ENCODE data around the gene TGFBI.

TGFBI gene

DNA sequence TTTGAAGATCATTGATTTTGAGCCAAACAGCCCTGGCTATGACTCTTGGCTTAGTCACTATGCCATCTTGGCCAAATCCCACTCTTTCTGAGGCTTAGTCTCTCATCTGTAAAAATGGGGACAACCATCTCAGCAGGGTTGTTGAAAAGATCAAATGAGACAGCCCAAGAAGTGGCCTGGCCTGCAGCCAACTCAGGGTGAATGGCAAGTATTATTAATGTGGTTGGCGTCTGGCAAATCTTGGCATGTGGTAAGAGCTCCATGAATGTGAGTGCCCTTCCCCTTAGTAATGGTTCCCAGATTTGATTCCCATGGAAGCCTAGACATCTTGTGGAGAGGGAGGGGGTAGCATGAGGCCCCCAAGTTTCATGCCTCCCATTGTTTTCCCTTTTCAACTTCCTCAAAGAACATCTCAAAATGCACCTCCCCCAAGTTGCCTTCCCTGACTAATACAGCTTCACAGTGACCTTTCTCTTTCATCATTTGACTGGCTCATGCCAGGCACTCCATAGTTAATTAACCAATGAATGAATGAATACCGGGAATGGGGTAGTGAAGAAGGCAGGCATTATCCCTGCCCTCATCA is 11.8 kb upstream of the TGFBI start:
- H3K9ac ChIP-seq (ENCODE audit: low read length): no peak overlapping the region
- no peak overlapping the region for H3K4me2 ChIP-seq (ENCODE audit: low read length)
- no peak overlapping the region for H3K4me3 ChIP-seq (ENCODE audit: low read length)
- no peaks in the 10 kb centered on the region for H3K36me3 ChIP-seq (replicated peaks; ENCODE audit: low read depth, low read length)
- peaks cover 48% of the 10 kb centered on the region for H3K27me3 ChIP-seq (ENCODE audit: low read depth, low read length)
- H4K20me1 ChIP-seq (ENCODE audit: insufficient read depth, low read length): no peaks in the 10 kb centered on the region
- TF ChIP-seq EZH2phosphoT487 (IDR thresholded peaks at IDR 0.05; ENCODE audit: low read depth) (no peak), CTCF (IDR thresholded peaks at IDR 0.05; ENCODE audit: low read depth, low read length) (no peak)
- H2AFZ ChIP-seq (ENCODE audit: low read depth, low read length): no peak overlapping the region
- H3K4me1 ChIP-seq (ENCODE audit: low read length): peaks cover 11% of the 10 kb centered on the region
- no peaks in the 10 kb centered on the region for H3K9me3 ChIP-seq (ENCODE audit: insufficient read depth, low read length)
- H3K79me2 ChIP-seq (ENCODE audit: low read length): no peaks in the 10 kb centered on the region
- no peak overlapping the region for H3K27ac ChIP-seq (ENCODE audit: low read length)

DNA sequence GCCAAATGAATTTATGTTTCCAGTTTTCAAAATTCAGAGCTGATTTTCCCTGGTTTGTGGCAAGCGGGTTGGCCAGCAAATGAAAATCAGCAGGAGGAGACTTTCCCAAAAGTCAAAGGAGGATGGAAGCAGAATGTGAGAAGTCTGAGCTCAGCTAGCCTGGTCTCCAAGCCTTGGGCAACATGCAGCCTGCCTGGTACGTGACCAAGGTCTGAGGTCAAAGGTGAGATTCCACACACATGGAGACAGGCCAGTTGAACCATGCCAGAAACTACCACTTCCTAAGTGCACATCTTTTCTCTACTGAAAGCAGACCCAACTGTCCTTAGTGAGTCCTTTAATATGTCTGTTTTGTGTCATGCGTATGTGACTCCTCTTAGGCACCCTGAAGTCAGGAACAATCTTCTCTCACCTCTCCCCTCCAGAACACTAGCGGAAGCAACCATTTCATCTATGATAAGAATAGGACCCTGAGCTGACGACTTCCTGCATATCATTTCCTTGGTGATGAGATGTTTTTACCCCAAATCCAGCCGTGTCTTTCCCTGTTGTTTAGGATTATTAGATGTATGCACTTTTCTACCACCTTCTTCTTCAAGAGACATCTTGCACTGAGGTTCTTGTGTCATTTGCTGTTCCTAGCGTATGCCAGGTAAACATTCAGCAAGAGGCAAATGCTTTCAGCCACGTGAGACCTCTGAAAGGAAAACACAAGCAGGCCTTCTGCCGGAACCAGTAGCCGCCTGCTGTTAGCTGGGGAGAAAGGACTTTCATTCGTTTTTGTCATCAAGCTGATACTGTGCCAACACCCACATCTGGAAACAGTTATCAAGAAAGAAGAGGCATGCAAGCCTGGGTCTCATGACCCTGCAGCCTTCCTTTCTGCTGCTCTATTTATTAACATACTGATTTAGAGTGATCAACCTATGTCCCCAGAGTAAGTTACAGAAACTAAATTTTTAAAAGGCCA is 9.7 kb upstream of the TGFBI start:
- TF ChIP-seq CTCF (IDR thresholded peaks at IDR 0.05; ENCODE audit: low read depth, low read length) (no peak), EZH2phosphoT487 (IDR thresholded peaks at IDR 0.05; ENCODE audit: low read depth) (no peak)
- H2AFZ ChIP-seq (ENCODE audit: low read depth, low read length): no peak overlapping the region
- H3K36me3 ChIP-seq (replicated peaks; ENCODE audit: low read depth, low read length): no peaks in the 10 kb centered on the region
- H3K4me2 ChIP-seq (ENCODE audit: low read length): no peak overlapping the region
- H3K4me3 ChIP-seq (ENCODE audit: low read length): no peak overlapping the region
- H4K20me1 ChIP-seq (ENCODE audit: insufficient read depth, low read length): no peaks in the 10 kb centered on the region
- no peak overlapping the region for H3K27ac ChIP-seq (ENCODE audit: low read length)
- H3K4me1 ChIP-seq (ENCODE audit: low read length): peaks cover 7% of the 10 kb centered on the region
- H3K27me3 ChIP-seq (ENCODE audit: low read depth, low read length): peaks cover 44% of the 10 kb centered on the region
- H3K9ac ChIP-seq (ENCODE audit: low read length): no peak overlapping the region
- H3K9me3 ChIP-seq (ENCODE audit: insufficient read depth, low read length): no peaks in the 10 kb centered on the region
- no peaks in the 10 kb centered on the region for H3K79me2 ChIP-seq (ENCODE audit: low read length)

GRCh38 chr5:136020001-136020382 is 8.8 kb upstream of the TGFBI start:
- no peak for TF ChIP-seq EZH2phosphoT487 (IDR thresholded peaks at IDR 0.05; ENCODE audit: low read depth)
- no peak for TF ChIP-seq CTCF (IDR thresholded peaks at IDR 0.05; ENCODE audit: low read depth, low read length)
- H3K4me1 ChIP-seq (ENCODE audit: low read length): no peaks in the 10 kb centered on the region
- H3K36me3 ChIP-seq (replicated peaks; ENCODE audit: low read depth, low read length): no peaks in the 10 kb centered on the region
- H3K9me3 ChIP-seq (ENCODE audit: insufficient read depth, low read length): no peaks in the 10 kb centered on the region
- H2AFZ ChIP-seq (ENCODE audit: low read depth, low read length): no peak overlapping the region
- H3K4me3 ChIP-seq (ENCODE audit: low read length): no peak overlapping the region
- H3K27me3 ChIP-seq (ENCODE audit: low read depth, low read length): peaks cover 43% of the 10 kb centered on the region
- no peak overlapping the region for H3K4me2 ChIP-seq (ENCODE audit: low read length)
- no peaks in the 10 kb centered on the region for H3K79me2 ChIP-seq (ENCODE audit: low read length)
- H3K9ac ChIP-seq (ENCODE audit: low read length): no peak overlapping the region
- H4K20me1 ChIP-seq (ENCODE audit: insufficient read depth, low read length): no peaks in the 10 kb centered on the region
- H3K27ac ChIP-seq (ENCODE audit: low read length): no peak overlapping the region

- H3K4me3 ChIP-seq (ENCODE audit: low read length): no peak overlapping the region
Measured at GRCh38 chr5:136020383-136021015, 8.3 kb upstream of the TGFBI start.

More at GRCh38 chr5:136020383-136021015, 8.3 kb upstream of the TGFBI start:
- Histone ChIP-seq H4K20me1 (ENCODE audit: insufficient read depth, low read length) (no peaks in the 10 kb centered on the region), H3K4me1 (ENCODE audit: low read length) (no peaks in the 10 kb centered on the region), H3K9ac (ENCODE audit: low read length) (no peak overlapping the region), H3K4me2 (ENCODE audit: low read length) (no peak overlapping the region), H3K27me3 (ENCODE audit: low read depth, low read length) (peaks cover 46% of the 10 kb centered on the region; the same call in 1 of the 2 replicates), H3K27ac (ENCODE audit: low read length) (no peak overlapping the region), H2AFZ (ENCODE audit: low read depth, low read length) (no peak overlapping the region), H3K79me2 (ENCODE audit: low read length) (no peaks in the 10 kb centered on the region), H3K36me3 (replicated peaks; ENCODE audit: low read depth, low read length) (no peaks in the 10 kb centered on the region), H3K9me3 (ENCODE audit: insufficient read depth, low read length) (no peaks in the 10 kb centered on the region)
- TF ChIP-seq EZH2phosphoT487 (IDR thresholded peaks at IDR 0.05; ENCODE audit: low read depth): no peak
- TF ChIP-seq CTCF (IDR thresholded peaks at IDR 0.05; ENCODE audit: low read depth, low read length): no peak
